NCI-H446 (cell line): ENCODE results near the gene ARHGEF10L.
"Not testable (repeated sequence)": the region's sequence is repeated elsewhere in the genome, so short reads cannot be mapped to it uniquely, and the experiment has no call there.

Experiments
- DNase-seq, 2 experiments: peaks; one replicate each; lab custom pipeline; 2025; lab: John Stamatoyannopoulos, UW

ARHGEF10L gene

GRCh38 chr1:17610085-17610484, 70.6 kb downstream of the ARHGEF10L start:
- DNase-seq = no peak

- DNase-seq = no peak
Measured at GRCh38 chr1:17610713-17611112, 71.2 kb downstream of the ARHGEF10L start.

- DNase-seq = no peak
Measured at GRCh38 chr1:17611991-17612390, 72.5 kb downstream of the ARHGEF10L start.

- DNase-seq = no peak
Measured at GRCh38 chr1:17612831-17613230, 73.3 kb downstream of the ARHGEF10L start.

- no peak for DNase-seq
Measured at GRCh38 chr1:17614586-17614985, 75.1 kb downstream of the ARHGEF10L start.

- DNase-seq = no peak
Measured at GRCh38 chr1:17615157-17615556, 75.7 kb downstream of the ARHGEF10L start.

GRCh38 chr1:17615959-17616358, 76.5 kb downstream of the ARHGEF10L start:
- DNase-seq = no peak

GRCh38 chr1:17616731-17617279, 77.3 kb downstream of the ARHGEF10L start:
- DNase-seq = no peak

GRCh38 chr1:17617787-17618557, 78.5 kb downstream of the ARHGEF10L start:
- DNase-seq = no peak

- no peak for DNase-seq
Measured at GRCh38 chr1:17618558-17619247, 79.2 kb downstream of the ARHGEF10L start.

GRCh38 chr1:17620448-17620847, 81.0 kb downstream of the ARHGEF10L start:
- DNase-seq = no peak

- no peak for DNase-seq
Measured at GRCh38 chr1:17621691-17622090, 82.2 kb downstream of the ARHGEF10L start.

GRCh38 chr1:17622823-17623222, 83.3 kb downstream of the ARHGEF10L start:
- no peak for DNase-seq

- DNase-seq = peak in 1 of 2 experiments; percentile 55
Measured at GRCh38 chr1:17624611-17625233, 85.2 kb downstream of the ARHGEF10L start.

GRCh38 chr1:17627239-17628052, 87.9 kb downstream of the ARHGEF10L start:
- no peak for DNase-seq

- not testable (repeated sequence) for DNase-seq
Measured at GRCh38 chr1:17629046-17629445, 89.5 kb downstream of the ARHGEF10L start.

- DNase-seq = no peak
Measured at GRCh38 chr1:17629460-17629859, 90.0 kb downstream of the ARHGEF10L start.

- no peak for DNase-seq
Measured at GRCh38 chr1:17630048-17630830, 90.7 kb downstream of the ARHGEF10L start.

- no peak for DNase-seq
Measured at GRCh38 chr1:17630986-17631385, 91.5 kb downstream of the ARHGEF10L start.

GRCh38 chr1:17631410-17631809, 91.9 kb downstream of the ARHGEF10L start:
- DNase-seq = no peak

GRCh38 chr1:17632106-17632505, 92.6 kb downstream of the ARHGEF10L start:
- no peak for DNase-seq
